ACC112 (cell line): ENCODE measurements around the gene KRT86.

Experiments
- H2AFZ ChIP-seq: fragments of 200-600 bp; sonication (generic); one replicate; pipeline ENCODE4 v1.6.0; 2017; ENCODE audit warnings: antibody characterized with exemption, low read length; ENCODE audit not compliant: unreplicated experiment
- H3K27ac ChIP-seq: fragments of 200-600 bp; sonication (generic); 2 replicates; pipeline ENCODE4 v1.5.1; 2014; ENCODE audit warnings: low read depth, mild to moderate bottlenecking, antibody characterized with exemption, low read length, moderate library complexity
- H3K27me3 ChIP-seq: fragments of 200-600 bp; sonication (generic); 2 replicates; pipeline ENCODE4 v1.6.1; 2014; ENCODE audit warnings: mild to moderate bottlenecking, antibody characterized with exemption, low read length, moderate library complexity, mixed read lengths; ENCODE audit not compliant: insufficient read depth
- H3K36me3 ChIP-seq: fragments of 200-600 bp; sonication (generic); 2 replicates; pipeline ENCODE4 v1.6.1; 2016; ENCODE audit warnings: mild to moderate bottlenecking, antibody characterized with exemption, low read length, moderate library complexity, mixed read lengths; ENCODE audit not compliant: insufficient read depth
- H3K4me1 ChIP-seq: fragments of 200-600 bp; sonication (generic); one replicate; pipeline ENCODE4 v1.6.1; 2016; ENCODE audit warnings: low read length, mixed read lengths; ENCODE audit not compliant: insufficient read depth, unreplicated experiment, control insufficient read depth
- H3K4me3 ChIP-seq: fragments of 200-600 bp; sonication (generic); 2 replicates; pipeline ENCODE4 v1.5.1; 2014; ENCODE audit warnings: mild to moderate bottlenecking, low read depth, low read length
- H3K79me2 ChIP-seq: fragments of 200-600 bp; sonication (generic); one replicate; pipeline ENCODE4 v1.6.0; 2016; ENCODE audit warnings: low read length; ENCODE audit not compliant: control insufficient read depth, unreplicated experiment, insufficient read depth

The KRT86 gene

DNA sequence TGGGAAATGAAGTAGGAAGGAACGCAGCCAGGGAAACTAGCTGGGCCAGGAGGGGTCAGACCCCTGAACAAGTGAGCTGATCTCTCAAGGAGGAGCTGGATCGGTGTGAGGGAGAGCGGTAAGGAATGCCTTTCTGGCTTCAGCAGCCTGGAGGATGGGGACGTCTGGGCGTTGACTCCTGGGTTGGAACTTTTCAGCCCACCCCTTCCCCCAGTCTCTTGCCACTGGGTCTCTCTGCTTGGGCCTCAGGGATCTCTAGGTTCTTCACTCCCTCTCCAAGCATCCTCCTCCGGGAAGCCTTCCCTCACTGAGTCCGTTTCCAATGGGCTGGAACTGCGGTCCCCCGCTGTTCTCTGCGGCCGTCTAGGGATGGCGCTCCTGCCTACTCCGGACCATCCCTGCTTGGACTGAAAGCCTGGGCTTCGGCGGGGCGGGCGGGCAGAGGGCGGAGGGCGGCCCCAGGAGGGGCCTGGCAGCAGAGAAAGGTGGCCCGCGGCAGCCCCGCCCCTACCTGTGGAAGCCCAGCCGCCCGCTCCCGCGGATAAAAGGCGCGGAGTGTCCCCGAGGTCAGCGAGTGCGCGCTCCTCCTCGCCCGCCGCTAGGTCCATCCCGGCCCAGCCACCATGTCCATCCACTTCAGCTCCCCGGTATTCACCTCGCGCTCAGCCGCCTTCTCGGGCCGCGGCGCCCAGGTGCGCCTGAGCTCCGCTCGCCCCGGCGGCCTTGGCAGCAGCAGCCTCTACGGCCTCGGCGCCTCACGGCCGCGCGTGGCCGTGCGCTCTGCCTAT, 41.6 kb upstream of the KRT86 start, which contains the start of gene KRT7:
TSS of gene KRT7 (plus strand) at position 570 of the 788 bp plus-strand sequence. CDS start at position 624, 54 bp downstream.
- H3K4me1 ChIP-seq, result peaks cover 72% of the 10 kb centered on the region
- no peaks in the 10 kb centered on the region for H3K27me3 ChIP-seq
- no peaks in the 10 kb centered on the region for H3K36me3 ChIP-seq
- no peak within 1 kb of the TSS for H2AFZ ChIP-seq
- peak within 1 kb of the TSS; percentile 95 for H3K27ac ChIP-seq
- H3K4me3 ChIP-seq, result peak within 1 kb of the TSS; percentile 63
- H3K79me2 ChIP-seq, result no peaks in the 10 kb centered on the region

DNA sequence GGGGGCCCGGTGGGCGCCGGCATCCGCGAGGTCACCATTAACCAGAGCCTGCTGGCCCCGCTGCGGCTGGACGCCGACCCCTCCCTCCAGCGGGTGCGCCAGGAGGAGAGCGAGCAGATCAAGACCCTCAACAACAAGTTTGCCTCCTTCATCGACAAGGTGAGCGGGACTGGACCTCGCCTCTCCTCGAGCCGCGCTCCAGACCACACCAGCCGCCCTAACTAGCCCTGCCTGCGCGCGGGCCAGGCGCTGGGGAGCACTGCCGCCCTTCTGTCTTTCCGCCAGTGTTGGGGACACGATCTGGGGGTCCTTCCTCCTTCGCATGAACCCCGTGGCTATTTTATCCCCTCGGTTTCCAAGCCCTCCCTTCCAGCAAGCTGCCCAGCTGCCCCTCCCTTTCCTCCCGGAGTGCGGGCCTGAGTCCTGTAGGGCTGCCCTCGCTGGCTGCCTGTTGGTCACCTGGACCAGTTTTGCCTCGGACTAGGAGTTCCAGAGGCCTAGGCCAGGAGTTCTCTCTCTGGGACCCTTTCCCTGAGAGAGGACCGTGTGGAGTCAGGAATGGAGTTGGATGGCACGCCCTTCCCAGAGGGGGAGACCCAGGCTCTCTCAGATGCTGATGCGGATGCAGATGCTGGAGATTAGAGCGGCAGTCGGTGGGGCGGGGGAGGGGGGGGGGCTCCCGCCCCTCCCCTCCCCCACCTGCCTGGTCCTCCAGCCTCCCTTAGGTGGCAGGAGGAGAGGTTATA, 40.8 kb upstream of the KRT86 start:
- Histone ChIP-seq H2AFZ (no peak overlapping the region), H3K4me1 (peaks cover 74% of the 10 kb centered on the region), H3K36me3 (no peaks in the 10 kb centered on the region), H3K4me3 (peak overlapping the region; percentile 63), H3K79me2 (no peaks in the 10 kb centered on the region), H3K27ac (peak overlapping the region; percentile 95; the same call in 1 of the 2 replicates), H3K27me3 (no peaks in the 10 kb centered on the region)

DNA sequence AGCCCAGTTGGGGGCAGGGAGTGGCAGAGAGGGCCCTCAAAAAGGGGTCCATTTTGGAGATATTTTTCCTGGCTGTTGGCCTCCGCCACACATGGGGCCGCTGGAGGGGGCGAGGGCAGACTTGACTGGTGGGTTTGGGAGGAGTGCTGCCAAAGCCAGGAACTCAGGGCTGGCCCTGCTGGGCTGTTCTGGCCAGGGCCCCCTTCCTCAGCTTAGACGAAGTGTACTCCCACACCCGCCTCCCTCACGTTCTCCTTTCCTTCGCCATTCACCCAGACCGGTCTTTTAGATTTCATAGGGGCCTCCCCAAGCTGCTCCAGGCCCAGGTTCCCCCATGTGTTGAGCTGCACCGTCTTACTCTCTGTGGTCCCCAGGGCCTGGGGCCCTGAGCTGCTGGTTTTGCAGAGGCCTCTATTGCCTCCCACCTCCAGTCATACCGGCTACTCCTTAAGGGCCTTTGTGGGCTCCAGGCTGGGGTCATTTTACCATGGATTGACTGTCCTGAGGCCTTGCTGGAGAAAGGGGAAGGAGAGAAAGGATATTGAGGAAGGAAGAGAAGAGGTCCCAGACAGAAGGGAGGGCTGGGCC, 40.1 kb upstream of the KRT86 start:
- no peaks in the 10 kb centered on the region for H3K27me3 ChIP-seq

DNA sequence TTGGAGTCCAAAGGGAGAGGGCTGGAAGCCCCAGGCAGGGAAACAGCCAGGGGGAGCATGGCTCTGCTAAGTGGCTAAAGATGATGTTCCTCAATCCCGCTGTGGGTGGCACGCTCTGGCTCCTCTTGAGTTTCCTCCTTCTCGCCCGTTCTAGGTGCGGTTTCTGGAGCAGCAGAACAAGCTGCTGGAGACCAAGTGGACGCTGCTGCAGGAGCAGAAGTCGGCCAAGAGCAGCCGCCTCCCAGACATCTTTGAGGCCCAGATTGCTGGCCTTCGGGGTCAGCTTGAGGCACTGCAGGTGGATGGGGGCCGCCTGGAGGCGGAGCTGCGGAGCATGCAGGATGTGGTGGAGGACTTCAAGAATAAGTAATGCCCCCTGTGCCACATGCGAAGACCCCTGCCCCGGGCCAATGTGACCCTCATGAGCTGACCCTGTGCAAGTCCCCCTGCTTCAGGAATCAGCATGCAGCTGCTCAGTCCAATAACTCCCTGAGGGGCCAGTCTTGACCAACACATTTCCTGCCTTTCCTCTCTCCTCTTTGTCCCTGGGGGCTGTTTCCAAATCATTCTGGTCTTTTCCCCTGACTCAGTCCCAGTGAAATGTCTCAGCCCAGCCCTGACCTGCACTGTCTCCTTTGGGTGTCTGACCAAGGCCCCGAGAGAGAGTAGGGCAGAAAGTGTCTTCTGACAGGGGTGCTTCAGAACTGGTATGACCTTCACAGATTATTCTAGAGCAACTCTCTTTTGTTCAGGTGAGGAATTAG, 39.3 kb upstream of the KRT86 start:
- Histone ChIP-seq H3K27ac (peak overlapping the region; percentile 95), H3K36me3 (no peaks in the 10 kb centered on the region), H3K4me3 (peak overlapping the region; percentile 41; the same call in 1 of the 2 replicates), H3K4me1 (peaks cover 70% of the 10 kb centered on the region), H3K79me2 (no peaks in the 10 kb centered on the region), H2AFZ (no peak overlapping the region), H3K27me3 (no peaks in the 10 kb centered on the region)

More for the DNA sequence above, 40.1 kb upstream of the KRT86 start:
- Histone ChIP-seq H2AFZ (no peak overlapping the region), H3K79me2 (no peaks in the 10 kb centered on the region), H3K4me3 (peak overlapping the region; percentile 63), H3K4me1 (peaks cover 74% of the 10 kb centered on the region), H3K27ac (peak overlapping the region; percentile 95; the same call in 1 of the 2 replicates), H3K36me3 (no peaks in the 10 kb centered on the region)

DNA sequence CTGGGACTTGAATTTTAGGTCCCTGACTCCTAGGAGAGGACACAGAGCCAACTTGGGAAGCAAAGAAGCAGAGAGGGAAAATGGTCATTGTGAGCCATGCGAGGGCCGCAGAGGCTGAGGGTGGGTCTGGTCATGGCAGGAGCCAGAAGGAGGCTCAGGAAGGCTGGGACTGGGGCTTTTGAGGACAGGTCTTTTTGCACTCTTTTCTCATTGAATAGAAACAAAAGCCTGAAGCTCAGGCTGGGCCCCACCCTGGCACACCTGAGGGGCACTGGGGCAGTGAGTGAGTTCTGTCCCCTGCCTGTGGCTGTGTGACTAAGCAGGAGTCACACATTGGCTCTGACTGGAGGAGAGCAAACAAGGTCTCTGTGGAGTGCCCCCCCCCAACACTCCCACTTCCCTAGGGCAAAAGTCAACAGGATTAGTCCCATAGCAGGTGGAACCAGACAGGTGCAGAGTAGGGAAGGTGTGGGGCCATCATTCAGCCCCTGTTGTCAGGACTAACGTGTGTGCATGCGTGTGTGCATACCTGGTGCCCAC, 38.6 kb upstream of the KRT86 start:
- Histone ChIP-seq H3K27me3 (no peaks in the 10 kb centered on the region), H2AFZ (no peak overlapping the region), H3K4me1 (peaks cover 64% of the 10 kb centered on the region), H3K27ac (peak overlapping the region; percentile 58), H3K36me3 (no peaks in the 10 kb centered on the region), H3K4me3 (no peak overlapping the region), H3K79me2 (no peaks in the 10 kb centered on the region)

DNA sequence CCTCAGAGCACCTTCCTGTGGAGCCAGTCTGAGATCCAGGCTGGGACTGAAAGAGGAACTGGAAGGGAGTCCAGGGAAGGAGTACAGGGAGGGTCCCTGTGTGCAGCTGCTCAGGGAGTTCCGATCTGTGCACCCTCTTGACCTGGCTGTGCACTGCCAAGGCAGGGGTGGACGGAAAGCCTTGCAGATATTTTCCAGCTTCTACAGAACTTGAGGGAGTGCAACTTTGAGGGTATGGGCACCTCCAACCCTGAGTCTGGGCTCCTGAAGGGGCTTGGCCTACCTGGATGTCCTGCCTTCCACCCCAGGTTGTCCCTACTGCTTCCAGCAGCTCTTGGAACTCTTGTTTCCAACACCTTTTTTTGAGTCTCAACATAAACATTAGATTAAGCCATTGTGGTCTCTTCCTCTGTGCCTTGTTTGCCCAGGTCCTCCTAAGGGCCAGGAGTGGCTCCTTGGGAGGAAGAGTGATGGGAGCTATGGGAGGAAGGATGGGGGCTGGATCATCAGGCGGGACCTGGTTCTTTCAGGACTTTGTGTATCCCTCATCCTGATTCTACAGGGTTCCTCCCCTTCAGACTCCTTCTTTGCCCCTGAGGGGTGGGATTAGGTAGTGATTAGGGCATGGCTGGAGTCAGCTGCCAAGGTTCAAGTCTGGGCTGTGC, 37.9 kb upstream of the KRT86 start:
- no peak overlapping the region for H3K4me3 ChIP-seq
- H3K4me1 ChIP-seq, result peaks cover 63% of the 10 kb centered on the region
- no peaks in the 10 kb centered on the region for H3K36me3 ChIP-seq
- no peak overlapping the region for H2AFZ ChIP-seq
- H3K27ac ChIP-seq, result no peak overlapping the region
- H3K79me2 ChIP-seq, result no peaks in the 10 kb centered on the region
- no peaks in the 10 kb centered on the region for H3K27me3 ChIP-seq

DNA sequence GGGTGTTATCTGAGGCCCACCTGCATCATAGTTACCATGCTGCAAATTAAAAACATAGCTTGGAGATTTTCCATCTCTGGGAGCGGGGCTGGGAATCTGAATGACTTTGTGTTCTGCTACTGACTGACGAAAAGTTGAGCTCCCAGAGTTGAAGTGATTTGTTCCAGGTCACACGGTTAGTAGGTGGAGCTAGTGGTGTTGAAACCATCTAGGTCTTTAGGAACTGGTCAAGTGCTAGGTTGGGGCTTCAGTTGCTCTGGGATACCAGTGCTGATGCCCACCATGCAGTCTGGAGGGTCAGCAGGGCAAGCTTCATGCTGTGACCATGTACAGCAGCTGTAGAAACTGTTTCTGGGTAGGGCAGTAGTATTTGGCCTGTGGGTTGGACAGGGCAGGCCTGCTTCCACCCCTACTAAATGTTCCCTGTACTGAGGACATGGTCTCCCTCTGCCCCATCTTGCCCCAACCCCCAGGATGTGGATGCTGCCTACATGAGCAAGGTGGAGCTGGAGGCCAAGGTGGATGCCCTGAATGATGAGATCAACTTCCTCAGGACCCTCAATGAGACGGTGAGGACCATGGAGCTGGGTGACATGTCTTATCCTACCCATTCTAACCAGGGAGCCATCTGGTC, 36.1 kb upstream of the KRT86 start:
- no peaks in the 10 kb centered on the region for H3K79me2 ChIP-seq
- no peaks in the 10 kb centered on the region for H3K36me3 ChIP-seq
- peaks cover 65% of the 10 kb centered on the region for H3K4me1 ChIP-seq
- no peak overlapping the region for H2AFZ ChIP-seq
- peak overlapping the region; percentile 43 for H3K27ac ChIP-seq
- no peaks in the 10 kb centered on the region for H3K27me3 ChIP-seq
- H3K4me3 ChIP-seq, result no peak overlapping the region

DNA sequence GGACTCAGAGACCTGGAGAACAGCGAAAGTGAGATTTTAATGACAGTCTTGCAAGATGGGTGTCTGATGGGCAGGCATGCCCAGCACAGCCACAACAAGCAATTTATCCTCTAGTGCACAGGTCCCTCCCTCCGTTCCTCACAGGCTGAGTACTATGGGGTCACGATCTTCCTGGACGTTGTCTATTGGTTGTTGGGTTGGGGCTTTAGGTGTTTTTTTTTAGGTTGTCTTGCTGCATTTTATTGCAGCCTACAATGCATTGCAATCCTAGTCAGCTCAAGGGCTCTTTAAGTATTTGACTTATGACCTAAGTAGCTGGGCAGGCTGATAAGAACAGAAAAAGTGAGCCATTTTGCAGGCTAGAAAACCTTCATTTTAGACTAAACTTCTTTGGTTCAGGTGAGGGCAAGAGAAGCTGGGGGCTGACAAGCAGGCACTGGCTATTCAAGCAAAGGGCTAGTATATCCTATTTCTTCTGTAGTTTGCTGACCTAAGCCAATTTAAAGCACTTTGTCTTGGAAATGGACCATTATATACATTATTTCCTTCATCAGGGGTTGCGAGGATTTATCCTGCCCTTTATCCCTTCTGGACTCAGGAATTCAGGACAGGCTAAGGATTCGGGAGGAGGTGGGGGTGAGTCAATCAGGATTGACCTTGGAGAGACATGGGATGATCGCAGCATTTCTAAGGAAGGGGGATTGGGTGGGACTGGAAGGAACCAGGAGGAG, 35.4 kb upstream of the KRT86 start:
- Histone ChIP-seq H3K27ac (no peak overlapping the region), H3K79me2 (no peaks in the 10 kb centered on the region), H3K4me3 (no peak overlapping the region), H2AFZ (no peak overlapping the region), H3K36me3 (no peaks in the 10 kb centered on the region), H3K4me1 (peaks cover 72% of the 10 kb centered on the region), H3K27me3 (no peaks in the 10 kb centered on the region)

DNA sequence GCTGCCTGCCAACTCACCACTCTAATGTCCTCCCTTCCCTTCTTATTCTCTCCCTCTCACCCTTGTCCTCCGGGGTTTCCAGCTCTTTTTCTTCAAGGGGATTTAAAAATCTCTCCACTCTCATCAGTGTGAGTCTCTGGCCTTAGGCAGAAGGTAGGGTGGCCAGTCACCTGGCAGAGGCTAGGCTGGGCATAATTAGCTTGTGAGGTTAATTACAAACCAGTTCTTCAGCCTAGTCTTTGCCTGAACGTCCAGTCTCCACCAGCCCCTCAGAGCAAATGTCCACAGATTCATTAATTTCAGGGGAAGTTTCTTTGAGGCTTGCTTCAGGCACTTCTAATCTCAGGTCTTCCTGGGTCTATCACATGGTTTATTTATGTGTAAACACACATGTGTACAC, 34.7 kb upstream of the KRT86 start:
- Histone ChIP-seq H3K27ac (no peak overlapping the region; the same call in 1 of the 2 replicates), H3K4me3 (no peak overlapping the region), H3K79me2 (no peaks in the 10 kb centered on the region), H3K4me1 (peaks cover 73% of the 10 kb centered on the region), H3K36me3 (no peaks in the 10 kb centered on the region), H2AFZ (no peak overlapping the region), H3K27me3 (no peaks in the 10 kb centered on the region)
